Gastrocnemius medialis (tissue), 4 donors: Measurements from ENCODE around the gene MRPL42.

ENCODE experiments used
- POLR2A ChIP-seq, 2 donors: fragments of 450-650 bp; IDR thresholded peaks; one replicate each; pipeline ENCODE4 v1.6.1; 2017; ENCODE audit warnings: antibody characterized with exemption in 2 of 2, mild to moderate bottlenecking in 2 of 2, moderate library complexity in 2 of 2
- TF ChIP-seq, protein P1 (sequence below), 5 experiments: fragments of 450-650 bp in 3 of 5; fragments of 200-600 bp in 2 of 5; sonication (generic) in 2 of 5; IDR thresholded peaks in 4 of 5; conservative IDR thresholded peaks in 1 of 5; 1 replicate in 4 of 5; 2 replicates in 1 of 5; pipeline ENCODE4 v1.5.1; 2016 to 2019; ENCODE audit warnings: antibody characterized with exemption in 5 of 5, mild to moderate bottlenecking in 3 of 5, moderate library complexity in 3 of 5

DNA sequence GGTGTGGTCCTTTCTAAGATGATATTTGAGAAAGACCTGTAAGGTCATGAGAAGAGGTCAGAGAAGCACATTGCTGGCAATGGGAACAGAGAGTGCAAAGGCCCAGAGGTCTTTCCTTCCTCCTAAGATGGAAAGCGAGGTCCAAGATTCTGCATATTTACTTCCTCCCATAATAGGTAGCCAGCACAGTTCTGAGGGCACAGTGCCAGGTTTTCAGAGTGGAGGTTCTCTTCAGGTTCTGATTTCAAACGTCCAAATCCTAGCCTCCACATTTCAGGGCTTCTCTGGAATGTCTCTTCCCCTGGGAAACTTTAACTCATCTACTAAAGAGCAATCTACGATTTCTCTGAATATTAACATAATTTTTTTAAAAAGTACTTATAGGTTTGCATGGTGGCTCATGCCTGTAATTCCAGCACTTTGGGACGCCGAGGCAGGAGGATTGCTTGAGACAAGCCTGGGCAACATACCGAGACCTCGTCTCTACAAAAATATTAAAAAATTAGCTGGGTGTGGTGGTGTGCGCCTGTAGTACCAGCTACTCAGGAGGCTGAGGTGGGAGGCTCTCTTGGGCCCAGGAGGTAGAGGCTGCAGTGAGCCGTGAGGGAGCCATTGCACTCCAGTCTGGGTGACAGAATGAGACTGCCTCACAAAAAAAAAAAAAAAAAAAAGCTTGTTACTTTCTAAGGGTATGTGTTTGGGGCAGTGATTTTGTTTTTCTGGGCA is 526 bp upstream of the MRPL42 start:
- TF ChIP-seq, protein P1, sequence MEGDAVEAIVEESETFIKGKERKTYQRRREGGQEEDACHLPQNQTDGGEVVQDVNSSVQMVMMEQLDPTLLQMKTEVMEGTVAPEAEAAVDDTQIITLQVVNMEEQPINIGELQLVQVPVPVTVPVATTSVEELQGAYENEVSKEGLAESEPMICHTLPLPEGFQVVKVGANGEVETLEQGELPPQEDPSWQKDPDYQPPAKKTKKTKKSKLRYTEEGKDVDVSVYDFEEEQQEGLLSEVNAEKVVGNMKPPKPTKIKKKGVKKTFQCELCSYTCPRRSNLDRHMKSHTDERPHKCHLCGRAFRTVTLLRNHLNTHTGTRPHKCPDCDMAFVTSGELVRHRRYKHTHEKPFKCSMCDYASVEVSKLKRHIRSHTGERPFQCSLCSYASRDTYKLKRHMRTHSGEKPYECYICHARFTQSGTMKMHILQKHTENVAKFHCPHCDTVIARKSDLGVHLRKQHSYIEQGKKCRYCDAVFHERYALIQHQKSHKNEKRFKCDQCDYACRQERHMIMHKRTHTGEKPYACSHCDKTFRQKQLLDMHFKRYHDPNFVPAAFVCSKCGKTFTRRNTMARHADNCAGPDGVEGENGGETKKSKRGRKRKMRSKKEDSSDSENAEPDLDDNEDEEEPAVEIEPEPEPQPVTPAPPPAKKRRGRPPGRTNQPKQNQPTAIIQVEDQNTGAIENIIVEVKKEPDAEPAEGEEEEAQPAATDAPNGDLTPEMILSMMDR (IDR thresholded peaks at IDR 0.05 in 4 of 5, conservative IDR thresholded peaks at IDR 0.05 in 1 of 5): no peak
- TF ChIP-seq POLR2A (IDR thresholded peaks at IDR 0.05): no peak
